HG03066 (cell line): ENCODE results near the gene CTNS.

ENCODE experiments used
- ATAC-seq: cut with Tn5 transposase; IDR thresholded peaks from one replicate; pipeline ENCODE4 v1.9.1; 2021; ENCODE audit warnings: low read depth; ENCODE audit not compliant: unreplicated experiment

The CTNS gene

DNA sequence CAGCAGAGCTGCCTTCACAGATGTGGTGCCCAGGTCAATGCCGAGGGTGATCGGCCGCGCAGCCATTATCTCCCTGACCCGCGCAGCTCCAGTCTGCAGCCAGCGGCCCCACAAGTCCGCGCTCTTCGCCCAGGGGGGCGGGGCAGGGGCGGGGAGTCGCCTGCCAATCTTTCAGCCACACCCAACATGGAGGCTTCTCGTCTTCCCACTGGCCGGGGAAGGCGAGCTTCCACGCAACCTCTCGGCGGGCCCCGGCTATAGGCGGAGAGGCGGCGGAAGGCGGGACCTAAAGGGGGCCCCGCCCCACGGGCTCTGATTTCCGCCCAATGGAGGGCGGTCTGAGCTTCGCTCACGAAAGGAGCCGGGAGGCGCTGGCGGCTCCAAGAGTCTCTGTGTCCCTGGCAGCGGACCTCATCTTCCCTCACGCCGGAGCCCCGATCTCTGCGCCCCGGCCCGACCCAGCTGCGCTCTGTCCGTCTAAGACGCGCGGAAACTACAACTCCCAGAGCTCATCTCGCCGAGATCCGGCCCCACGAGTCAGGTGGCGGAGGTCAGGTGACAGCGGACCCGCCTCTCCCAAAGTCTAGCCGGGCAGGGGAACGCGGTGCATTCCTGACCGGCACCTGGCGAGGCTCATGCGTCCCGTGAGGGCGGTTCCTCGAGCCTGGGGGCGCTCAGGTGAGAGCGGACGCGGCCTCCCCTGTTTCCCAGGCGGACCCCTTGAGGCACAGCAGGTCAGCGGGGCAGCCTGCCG is at the start of gene CTNS, which contains the start of gene SHPK:
Gene CTNS (plus strand): TSS at position 607 of the 754 bp plus-strand sequence. CDS start 3,447 bp downstream, outside the sequence.
Gene SHPK (minus strand): TSS at position 97 of the 754 bp plus-strand sequence. CDS start 31 bp downstream, at position 66.
- peak; percentile 90 for ATAC-seq

DNA sequence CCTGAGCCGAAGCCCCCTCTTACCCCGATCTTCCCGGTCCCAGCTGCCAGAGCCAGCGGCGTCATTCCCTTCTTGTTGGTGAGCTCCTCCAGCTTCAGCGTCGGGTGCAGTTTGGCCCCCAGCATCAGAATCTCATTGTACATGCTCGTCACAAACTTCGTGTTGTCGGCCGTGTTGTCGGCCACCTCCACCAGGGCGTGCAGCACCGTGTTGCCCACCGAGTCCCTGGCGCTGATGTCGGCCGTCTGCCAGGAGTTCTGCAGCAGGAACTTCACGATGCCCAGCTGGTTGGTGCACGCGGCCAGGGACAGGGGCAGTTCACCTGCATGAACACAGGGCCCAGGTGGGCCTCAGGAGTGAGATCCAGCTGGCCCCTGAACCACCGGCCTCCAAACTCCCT is 46.8 kb upstream of the CTNS start:
- ATAC-seq, result no peak

DNA sequence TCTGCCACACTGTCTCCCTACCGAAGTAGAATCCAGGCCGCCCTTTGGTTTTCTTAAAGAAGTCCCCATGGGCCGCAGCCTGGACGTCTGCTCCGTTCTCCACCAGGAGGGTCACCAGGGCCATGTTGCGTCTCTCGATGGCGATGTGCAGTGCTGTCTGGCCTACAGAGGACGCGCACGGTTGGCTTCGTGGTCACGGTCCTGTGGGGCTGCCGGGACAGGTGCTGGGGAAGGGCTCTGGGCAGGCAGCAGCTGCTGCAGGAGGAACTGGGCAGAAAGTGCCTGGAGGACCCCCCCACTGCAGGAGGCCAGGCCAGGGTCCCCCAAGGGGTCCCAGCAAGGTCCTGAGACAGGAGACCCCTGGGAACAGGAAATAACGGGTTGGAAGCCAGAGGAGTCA is 46.3 kb upstream of the CTNS start:
- ATAC-seq, result no peak

DNA sequence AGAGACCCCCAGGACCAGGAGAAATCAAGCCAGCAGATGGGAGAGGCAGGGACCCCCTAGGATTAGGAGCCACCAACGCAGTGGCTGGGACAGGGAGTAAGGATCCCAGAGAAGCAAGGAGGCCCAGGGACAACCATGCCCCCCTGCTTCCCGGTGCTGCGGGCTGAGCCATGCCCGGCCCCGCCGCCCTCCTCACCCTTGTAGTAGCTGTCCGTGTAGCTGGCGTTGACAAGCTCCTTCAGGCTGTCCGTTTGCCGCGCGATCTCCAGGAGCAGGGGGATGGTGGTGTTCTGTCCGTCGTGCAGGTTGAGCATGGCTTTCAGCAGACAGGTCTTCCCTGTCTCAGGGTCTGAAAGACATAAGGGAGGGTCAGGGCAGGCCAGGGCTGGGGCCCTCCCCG is 45.8 kb upstream of the CTNS start:
- no peak for ATAC-seq

DNA sequence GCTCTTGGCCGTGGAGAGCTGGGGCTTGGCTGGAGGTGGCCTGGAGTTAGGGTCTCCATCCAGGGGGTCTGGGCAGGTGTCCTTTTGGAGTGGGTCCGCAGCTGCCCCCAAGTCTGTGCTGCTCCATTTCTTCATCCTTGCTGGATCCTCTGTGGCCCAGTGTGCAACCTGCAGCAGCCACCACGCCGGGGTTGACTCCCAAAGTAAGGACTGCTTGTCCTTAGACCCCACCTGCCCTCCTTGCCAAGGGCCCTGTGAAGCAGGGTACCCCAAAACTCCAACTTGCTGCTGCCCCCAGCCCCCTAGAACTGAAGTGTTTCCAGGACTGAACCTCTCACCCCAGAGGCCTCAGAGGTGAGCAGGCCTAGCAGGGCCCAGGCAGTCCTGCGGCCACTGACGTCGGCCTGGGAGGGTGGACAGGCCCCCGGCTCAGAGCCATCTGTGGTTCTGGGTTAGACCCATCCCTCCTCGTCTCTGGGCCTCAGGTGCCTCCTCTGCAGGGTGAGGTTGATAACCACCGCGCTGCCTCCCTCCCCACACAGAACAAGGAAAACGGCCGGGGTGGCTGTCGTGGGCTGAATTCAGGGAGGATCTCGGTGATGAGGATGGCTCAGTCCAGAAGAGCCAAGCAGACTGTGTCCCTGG is 44.2 kb upstream of the CTNS start:
- ATAC-seq, result no peak

DNA sequence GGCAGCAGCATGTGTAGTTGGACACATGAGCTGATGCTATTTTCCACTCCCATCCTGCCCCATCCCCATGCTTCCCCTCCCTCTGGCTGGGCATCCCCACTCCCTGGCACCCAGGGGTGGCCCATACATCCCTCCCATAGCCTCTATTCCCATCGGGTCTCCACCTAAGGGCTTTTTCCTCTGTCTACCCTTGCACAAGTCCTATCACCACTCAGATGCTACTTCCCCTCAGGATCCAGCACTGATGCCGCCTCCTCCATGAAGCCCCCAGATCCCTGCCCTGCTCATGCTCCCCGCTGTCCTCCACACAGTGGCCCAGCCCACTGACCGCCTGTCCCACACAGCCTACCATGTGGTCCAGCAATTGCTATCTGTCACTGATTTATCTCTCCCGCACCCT is 43.2 kb upstream of the CTNS start:
- no peak for ATAC-seq

DNA sequence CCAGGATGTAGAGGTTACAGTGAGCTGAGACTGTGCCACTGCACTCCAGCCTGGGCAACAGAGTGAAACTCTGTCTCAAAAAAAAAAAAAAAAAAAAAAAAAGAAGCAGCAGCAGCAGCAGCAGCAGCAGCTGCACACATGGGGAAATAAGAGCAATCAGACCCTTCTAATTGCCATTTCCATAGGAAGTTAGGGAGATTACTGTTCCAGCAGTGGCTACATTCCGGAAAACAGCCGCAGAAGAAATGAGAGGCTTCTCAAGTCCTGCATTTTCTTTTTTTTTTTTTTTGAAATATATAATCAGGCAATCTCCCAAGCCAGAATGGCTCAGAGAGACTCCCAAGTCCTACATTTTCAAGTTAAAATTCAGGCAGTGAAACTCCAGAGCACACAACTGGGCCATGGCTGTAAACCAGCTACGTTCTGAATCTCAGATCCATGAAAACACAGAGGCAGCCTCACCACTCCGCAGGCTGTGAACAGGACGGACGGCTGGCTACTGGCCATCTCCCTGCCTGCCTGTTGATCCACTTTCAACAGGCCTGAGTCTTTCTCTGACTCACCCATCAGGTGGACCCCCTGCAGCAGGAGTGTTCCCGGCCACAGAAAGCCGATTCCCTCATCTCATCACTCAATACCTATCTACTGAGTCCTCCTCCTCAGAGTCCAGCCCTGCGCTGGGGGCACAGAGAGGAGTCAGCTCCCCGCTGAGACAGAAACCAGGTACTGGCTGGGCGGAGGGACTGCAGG is 42.3 kb upstream of the CTNS start:
- no peak for ATAC-seq

DNA sequence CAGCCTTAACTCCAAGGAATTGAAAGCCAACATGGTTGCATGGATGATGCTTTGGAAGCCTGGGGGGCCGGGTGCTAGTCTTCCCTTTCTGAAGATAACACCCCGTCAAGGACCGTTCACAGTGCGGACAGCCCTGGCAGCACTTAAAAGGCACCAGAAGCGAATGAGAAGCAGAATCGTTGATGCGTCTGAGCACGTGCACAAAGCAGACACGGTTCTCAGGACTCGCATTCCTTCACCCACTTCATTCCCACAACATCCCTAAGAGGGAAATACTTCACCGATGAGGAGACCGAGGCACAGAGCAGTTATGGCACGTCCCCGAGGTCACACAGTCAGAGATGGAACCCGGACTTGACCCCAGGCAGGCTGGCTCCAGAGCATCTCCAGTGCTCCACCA is 41.6 kb upstream of the CTNS start:
- no peak for ATAC-seq

DNA sequence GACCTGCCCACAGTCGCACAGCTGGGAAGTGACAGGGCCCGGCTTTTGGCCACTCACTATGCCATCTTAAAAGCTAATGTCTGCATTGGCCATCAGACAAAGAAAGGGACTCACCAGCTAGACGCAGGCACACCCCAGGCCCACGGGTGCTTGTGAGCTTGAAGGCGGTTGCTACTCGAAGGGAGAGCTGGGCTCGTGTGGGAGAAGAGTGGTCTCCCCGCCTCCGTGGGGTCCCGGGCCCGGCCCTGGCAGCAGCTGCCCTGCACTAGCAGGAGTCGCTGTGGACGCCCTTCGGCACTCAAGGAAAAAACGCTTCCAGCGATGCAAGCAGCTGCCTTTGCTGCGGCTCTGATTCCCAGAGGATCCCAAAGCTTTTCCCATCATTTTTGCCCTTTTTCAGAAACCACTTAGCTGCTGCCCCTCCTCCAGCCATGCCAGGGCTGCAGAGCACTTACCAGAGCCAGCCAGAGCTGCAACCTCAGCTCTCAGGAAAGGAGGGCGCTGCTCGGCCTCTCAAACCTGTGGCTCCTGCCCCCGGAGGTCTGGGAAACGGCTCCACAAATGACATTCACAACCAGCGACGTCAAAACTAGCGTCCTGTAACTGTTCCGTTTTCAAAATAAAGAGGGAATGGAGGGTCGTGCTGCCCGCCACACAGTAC is 39.6 kb upstream of the CTNS start:
- ATAC-seq, result no peak

DNA sequence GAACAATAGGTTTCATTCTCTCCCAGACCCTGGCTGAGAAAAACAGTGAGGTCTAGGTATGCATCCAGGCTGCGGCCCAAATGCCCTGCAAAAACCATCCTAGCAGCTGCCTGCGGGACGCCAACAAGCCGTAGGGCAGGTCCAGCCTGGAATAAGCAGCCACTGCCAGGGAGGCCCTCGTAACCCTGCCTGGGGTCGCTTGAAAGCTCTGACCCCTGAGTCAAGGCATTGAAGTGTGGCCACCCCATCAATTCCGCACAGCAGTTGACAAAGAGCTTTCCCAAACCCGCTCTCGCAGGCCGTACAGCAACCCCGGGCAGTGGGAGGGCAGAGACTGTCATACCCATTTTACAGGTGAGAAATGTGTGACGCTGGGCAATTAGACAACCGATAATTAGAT is 38.5 kb upstream of the CTNS start:
- ATAC-seq, result no peak

DNA sequence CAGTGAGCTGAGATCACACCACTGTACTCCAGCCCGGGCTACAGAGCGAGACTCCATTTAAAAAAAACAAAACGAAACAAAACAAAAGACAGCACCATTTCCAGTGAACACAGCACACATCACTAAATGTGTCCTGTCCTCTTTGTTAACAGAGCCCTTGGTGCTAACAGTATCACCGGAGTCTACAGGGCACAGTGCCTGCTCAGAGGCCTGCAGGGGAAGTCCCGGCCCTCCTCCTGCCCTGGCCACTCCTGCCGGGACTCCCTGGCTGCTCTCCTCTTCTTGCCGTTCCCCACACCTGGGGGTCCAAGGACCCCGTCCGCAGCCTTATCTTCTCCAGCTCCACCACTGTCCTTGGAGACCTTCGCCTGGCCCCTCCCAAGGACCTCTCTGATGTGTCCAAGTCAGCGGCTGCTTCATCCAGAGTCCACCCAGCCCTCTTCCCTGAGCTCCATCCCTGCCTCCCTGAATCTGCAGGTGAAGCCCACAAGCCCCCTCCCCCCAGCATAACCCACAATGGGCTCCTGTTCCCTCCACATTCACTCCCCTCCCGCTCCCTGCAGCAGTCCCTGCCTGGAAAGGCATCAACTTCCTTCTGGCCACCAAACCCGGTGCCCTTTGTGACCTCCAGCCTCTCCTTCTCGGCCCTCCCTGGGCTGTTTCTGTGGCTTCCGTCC is 35.9 kb upstream of the CTNS start:
- no peak for ATAC-seq

DNA sequence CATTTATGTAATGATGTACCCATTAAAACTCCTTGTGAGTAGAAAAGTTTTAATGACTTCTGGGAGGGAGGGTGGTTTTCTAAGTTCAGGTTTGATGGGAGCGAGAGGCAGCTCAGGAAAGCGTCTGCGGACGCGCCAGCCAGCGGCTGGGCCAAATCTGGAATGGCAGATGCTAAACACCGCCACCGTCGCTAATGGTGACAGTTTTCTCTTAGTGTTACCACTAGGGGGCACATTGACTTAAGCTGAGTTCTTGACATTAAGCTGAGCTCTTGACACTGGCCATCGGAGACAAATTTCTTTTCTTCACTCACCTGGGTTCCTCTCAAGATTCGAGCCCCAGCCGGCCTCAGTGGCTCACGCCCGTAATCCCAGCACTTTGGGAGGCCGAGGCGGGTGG is 34.1 kb upstream of the CTNS start:
- no peak for ATAC-seq

DNA sequence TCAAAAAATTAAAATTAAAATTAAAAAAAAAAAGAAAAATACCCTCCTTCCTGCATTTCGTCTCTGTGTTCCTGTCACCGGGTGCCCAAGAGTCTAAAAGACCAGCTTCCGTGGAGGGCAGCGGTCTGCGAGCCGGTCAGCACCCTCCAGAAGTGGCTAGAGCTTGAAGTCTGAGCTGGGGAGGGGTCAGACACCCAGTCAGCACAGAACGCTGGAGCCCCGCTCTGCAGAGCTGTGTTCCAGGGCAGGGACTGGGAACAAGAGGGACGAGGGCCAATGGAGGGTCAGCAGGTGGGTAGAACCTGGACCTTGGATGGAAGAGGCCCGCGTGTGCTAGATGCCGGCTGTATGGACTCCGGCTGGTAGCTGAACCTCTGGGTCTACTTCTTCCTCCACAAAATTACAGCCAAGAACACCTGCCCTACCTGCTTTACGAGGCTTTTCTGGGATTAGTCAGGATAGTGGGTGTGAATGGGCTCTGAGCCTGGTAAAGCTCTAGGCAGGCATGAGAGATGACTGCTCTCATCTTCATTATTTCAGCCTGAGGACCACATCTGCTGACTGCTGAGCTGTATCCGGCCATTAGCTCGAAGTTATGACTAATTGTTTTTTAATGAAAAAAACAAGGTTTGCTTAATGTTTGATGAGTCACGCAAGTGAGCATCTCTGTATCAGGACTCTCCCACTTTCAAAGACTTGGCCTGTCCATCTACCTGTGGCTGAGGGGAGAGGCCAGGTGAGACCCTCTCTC is 33.3 kb upstream of the CTNS start:
- ATAC-seq, result no peak

DNA sequence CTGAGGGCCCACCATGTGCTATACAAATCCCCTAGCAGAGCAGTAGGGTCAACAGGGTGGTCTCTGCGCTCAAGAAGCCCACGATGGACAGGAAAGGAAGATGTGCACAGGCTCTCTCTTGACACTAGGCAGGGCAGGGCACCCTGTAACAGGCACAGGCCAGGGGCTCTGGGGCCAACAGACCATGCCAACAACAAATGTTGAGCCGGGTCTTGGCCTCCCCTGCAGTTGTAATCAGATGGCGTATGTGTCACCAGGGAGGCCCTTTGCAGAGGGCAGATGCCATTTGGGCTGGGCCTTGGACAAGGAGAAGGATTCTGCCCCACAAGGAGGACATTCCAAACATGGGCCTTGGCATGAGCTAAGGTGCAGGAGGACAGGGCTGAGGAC is 32.7 kb upstream of the CTNS start:
- no peak for ATAC-seq

DNA sequence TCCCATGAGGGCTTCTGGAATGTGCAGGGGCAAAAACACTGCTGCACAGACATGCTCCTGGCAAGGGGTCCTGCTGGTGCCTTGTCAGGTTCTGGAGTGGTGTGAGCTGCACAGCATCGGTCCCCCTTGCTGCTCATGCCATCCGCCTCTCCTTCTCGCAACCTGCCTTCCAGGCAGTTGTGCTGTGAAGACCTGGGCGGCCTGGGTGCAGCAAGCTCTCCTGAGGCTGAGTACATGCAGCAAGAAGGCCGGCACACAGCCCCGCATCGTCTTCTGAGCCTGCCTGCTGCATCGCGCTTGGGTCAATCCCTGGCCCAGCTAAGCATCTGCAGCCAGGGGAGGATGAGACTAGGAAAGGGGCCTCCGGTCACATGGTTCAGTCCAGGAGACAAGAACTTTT is 26.9 kb upstream of the CTNS start:
- ATAC-seq, result no peak

DNA sequence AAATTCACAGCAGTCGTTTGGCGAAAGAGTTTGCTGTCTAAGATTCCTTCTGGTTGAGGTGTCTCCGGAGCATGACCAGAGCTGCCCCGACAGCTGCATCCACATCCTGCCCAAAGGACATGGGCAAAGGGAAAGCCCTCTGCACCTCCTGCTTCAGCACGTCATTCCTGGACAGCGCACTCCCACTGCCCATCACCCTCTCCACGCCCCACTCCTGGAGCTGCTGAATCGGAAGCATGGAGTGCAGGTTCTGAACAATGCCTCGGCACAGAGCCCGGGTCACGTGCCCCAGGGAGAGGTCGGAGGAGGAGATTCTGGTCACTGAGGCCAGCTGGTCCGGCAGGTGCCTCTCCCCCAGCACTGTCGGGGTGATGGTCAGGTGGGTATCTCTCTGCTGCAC is 26.0 kb upstream of the CTNS start:
- ATAC-seq, result no peak

DNA sequence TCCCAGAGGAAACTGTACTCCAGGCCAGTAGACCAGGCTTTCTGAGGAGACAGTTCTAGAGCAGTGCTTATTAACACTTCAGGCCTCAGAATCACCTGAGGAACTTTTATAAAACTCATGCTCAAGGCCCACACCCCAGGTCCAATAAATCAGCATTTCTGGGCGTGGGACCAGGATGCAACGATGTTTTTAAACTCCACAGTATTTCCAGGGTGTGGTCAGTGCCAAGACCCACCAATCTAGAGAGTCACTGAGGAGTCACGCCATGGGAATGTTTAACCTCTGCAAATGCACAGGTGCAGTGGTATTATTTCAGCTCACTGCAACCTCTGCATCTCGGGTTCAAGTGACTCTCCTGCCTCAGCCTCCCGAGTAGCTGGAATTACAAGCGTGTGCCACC is 23.4 kb upstream of the CTNS start:
- no peak for ATAC-seq

DNA sequence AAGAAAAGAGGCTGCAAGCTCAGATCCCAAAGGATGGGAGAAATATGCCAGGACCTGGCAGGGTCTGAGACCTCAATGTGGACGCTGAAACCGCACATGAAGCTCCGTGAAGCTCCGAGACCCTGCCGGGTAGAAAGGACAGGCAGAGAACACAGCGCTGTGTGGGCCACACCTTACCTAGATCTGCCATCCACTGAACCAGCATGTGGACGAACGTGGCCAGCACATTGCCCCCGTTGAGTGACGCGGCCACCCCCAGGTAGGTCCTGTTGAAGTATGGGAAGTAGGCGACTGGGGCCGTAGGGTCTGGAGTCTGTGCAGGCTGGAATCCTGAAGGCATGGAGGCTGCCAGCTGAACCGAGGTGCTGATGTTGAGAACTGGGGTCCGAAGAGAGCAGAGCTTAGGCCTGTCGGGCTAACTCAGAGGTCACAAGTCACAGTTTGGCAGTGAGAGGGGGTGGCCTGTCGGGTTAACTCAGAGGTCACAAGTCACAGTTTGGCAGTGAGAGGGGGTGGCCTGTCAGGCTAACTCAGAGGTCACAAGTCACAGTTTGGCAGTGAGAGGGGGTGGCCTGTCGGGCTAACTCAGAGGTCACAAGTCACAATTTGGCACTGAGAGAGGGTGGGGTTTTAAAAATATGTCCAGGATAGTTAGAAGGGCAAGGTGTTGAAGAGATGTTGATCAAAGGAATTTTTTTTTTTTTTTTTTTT is 21.2 kb upstream of the CTNS start:
- no peak for ATAC-seq

DNA sequence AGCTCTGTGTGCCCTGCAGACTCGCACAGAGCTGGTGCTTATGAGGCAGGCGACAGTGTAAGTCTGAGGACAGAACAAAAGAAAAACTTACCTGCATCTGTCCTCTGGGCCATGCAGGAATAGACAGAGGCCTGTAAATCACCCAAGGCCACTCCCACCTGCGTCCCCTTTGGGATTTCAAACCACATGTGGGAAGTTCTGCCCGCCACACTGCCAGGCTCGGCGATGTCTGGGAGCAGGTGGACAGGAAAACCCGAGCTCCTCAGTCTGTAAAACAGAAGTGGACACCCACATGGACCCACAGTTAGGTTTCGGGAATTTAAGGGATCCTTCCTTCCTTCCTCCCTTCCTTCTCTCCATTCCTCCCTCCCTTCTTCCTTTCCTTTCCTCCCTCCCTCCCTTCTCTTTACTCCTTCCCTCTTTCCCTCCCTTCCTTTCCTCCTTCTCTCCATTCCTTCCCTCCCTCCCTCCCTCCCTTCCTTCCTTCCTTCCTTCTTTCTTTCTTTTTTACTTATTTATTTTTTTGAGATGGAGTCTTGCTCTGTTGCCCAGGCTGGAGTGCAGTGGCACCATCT is 15.3 kb upstream of the CTNS start:
- no peak for ATAC-seq
